VCaP (cell line): Measurements from ENCODE around the gene TSPAN12.
A peak's percentile ranks its signal among the peaks of the same experiment; 100 is the strongest.

Experiments
- H3K27ac ChIP-seq: fragments of 450-650 bp; 2 replicates; pipeline ENCODE4 v1.5.1; 2017
- TF ChIP-seq, protein P1 (sequence below): fragments of 450-650 bp; conservative IDR thresholded peaks from 2 replicates; pipeline ENCODE4 v1.5.1; 2017; ENCODE audit warnings: mild to moderate bottlenecking, moderate library complexity

Gene TSPAN12

DNA sequence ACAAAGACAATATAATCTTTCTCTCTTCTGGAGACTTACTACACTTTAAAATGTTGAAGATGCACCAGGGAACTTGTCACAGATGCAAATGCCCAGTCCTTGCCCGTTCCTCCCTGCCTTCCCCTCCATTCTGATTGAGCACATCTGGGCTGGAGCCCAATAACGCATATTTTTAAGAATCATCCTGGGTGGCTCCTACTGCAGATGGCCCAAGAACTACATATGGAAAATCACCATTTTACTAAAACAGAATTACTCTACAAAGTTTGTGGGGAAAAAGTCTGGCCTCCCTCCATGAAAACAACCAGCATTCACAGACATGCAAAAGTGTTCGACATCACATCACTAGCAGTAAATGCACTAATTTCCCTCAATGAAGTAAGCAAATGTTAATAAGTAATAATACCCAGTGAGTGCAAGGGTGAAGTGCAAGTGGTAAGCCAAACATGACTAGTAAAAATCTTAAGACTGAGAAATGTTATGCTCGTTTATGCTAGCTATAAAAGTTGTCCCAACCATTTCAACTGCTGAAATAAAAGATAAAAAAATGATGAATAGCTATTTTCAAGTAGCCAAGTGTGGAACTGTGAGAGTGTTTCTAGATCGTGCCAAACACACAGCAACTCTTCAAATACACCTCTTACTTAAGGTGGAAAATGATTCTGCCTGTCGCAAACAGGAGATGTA is 43.5 kb downstream of the TSPAN12 start:
- TF ChIP-seq, protein P1, sequence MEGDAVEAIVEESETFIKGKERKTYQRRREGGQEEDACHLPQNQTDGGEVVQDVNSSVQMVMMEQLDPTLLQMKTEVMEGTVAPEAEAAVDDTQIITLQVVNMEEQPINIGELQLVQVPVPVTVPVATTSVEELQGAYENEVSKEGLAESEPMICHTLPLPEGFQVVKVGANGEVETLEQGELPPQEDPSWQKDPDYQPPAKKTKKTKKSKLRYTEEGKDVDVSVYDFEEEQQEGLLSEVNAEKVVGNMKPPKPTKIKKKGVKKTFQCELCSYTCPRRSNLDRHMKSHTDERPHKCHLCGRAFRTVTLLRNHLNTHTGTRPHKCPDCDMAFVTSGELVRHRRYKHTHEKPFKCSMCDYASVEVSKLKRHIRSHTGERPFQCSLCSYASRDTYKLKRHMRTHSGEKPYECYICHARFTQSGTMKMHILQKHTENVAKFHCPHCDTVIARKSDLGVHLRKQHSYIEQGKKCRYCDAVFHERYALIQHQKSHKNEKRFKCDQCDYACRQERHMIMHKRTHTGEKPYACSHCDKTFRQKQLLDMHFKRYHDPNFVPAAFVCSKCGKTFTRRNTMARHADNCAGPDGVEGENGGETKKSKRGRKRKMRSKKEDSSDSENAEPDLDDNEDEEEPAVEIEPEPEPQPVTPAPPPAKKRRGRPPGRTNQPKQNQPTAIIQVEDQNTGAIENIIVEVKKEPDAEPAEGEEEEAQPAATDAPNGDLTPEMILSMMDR, result no peak
- H3K27ac ChIP-seq, result no peak overlapping the region

DNA sequence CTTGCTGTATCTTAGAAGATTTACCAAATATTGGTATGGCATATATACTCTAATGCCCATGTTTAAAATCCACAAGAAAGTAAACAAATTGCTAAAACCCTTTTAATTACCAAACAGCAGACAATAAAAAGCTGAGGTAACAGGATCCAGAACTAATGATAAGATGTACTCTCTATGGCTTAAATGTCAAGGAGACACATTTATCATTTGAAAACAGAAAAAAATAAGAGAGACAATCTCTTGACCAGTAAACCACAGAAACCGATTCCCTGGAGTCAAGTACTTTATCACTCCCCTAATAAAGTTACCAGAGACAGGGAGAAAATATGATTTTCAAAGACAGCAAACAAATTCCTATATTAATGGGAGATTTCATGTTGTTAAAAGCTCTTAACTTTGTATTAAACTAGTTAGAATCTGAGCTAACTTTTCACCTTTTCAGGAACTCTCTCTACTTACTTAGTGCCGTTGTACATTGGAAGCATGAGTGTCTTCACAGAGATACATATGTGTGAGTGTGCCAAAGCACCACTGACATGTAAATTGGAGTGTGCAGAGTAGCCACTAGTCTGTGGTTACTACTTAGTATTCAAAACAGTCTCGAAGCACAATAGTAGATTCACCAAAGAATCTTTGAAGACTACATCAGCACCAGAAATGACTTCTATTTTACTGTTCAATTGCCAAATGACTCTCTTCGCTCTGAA is 44.2 kb downstream of the TSPAN12 start:
- TF ChIP-seq, protein P1, result no peak
- no peak overlapping the region for H3K27ac ChIP-seq

DNA sequence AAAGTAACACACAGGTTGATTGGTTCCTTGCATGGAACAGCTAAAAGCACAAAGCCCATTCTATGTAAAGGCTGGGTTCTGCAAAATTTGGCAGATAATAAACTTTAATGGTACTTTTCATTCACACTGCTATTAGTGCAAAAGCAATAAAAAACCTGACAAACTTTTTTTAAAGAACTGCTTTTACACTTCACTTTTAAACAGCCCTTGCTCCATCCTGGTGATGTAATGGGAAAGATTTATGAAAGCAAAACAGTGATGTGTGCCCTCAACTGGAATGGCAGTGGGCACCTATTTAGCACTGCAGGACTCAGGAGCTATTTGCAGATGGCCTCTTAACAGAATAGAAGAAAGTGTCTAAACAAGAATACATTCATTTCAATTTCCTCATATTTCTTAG is 44.9 kb downstream of the TSPAN12 start:
- H3K27ac ChIP-seq, result no peak overlapping the region
- TF ChIP-seq, protein P1, result no peak

DNA sequence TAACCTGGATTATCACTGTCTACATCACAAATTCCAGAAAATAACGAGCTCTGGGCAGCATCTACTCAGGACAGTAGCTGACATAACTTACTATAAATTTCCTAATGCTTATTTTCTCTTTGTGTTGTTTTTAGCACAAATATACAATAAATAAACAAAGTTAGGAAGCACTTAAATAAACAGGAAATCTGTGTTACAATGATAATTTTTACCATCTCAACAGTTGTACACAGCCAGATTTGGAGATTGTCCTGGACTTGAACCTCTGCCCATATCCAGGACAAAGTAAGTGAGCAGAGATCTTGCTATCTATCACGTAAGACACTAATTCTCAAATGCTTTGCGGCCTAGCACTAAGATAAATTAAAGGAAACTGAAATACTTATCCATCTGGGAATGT is 48.7 kb downstream of the TSPAN12 start:
- TF ChIP-seq, protein P1, result no peak
- H3K27ac ChIP-seq, result no peak overlapping the region

DNA sequence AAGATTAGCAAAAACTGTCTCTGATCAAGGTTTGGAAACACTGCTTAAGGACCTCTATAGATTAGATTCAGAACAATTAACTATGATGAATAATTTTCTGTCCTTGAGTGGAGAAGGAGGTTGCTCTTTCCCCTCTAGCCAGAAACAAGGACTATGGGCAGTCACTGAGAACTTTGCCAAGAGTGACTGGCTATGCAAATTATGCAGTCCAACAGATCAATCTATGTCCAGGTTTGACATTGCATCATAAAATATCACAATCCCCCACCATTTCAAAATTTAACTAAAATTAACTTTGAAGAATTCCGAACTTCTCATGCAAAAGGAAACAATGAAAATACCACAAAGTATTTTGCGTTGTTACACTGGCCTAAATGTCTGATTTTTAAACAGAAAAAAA is 50.6 kb downstream of the TSPAN12 start:
- TF ChIP-seq, protein P1, result no peak
- H3K27ac ChIP-seq, result no peak overlapping the region

DNA sequence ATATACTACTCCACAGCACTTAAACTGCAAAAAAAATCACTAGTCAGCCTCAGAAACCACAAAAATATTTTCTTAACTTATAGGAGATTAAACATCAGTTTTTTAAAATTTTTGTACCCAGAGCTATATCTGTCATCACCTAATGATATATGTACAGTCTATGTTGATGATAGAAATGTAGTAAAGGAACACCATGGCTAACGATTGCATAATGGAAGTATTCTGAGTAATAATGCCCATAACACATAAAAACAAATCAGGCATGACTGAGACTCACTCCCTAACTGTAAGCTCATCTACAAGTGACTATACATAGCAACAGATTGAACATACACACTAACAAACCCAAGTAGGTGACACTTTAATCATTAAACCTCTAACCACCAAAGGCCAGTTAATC is 51.3 kb downstream of the TSPAN12 start:
- TF ChIP-seq, protein P1, result no peak
- H3K27ac ChIP-seq, result no peak overlapping the region

DNA sequence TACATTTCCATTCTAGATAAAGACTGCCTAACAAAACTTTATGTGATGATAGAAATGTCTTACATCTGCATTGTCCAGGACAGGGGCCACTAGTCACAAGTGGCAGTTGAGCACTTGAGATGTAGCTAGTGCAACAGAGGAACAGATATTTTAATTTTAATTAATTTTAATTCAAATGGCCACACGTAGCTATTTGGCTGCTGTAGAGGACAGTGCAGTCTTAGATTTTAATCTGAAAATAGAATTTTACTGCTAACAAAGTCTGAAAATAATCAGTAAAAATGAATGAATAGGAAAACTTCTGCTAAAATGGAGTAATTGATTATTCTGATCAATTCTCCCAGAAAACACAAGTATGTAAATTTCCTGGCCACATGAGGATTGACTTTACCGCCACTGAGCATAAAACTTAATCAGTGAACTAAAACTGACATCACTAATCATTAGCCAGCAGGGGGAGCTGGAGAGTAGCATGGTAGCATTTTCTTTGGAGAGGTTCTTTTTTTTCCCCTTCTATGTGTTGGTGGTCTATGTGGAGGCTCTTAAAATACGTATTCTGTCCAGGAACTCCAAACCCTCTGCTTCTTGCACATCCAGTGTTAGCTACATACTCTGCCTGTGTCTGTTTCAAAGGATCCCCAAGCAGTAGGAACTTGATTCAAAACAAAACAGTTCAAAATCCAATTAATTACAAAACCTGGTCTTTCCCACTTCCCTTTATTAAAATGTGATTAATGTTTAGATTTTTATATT is 52.1 kb downstream of the TSPAN12 start:
- no peak overlapping the region for H3K27ac ChIP-seq
- TF ChIP-seq, protein P1, result peak; percentile 94
